HCT116 (cell line): ENCODE data around the gene DGKB. TPM values are rescaled to one million over a fixed set of nuclear protein-coding genes. Genes with fewer than 3 reads are reported as not detected.

Experiments
- ATAC-seq: fragments of 200-7000 bp; cut with Tn5 transposase; 2 replicates; pipeline ENCODE4 v1.9.1; 2020; ENCODE audit warnings: mild to moderate bottlenecking, moderate library complexity
- BruUV-seq: library from RNA; stranded (reverse); fragments of 400-500 nt; replicated peaks from 2 replicates; lab custom pipeline; 2021; lab: Mats Ljungman, UMichigan
- CTCF ChIA-PET: fragments of 300-600 bp; sonication (Branson Sonifier 250); formaldehyde crosslinking; loops from one replicate; lab custom pipeline; 2021; ENCODE audit warnings: antibody characterized with exemption; lab: Charles Lee
- POLR2A ChIA-PET: fragments of 300-600, 350-600 bp; sonication (Branson Sonifier 250); formaldehyde crosslinking; loops from one replicate; lab custom pipeline; 2021; ENCODE audit warnings: antibody characterized with exemption; lab: Charles Lee
- RAD21 ChIA-PET, 2 experiments: fragments of 300-600 bp; sonication (Branson Sonifier 250); formaldehyde crosslinking; loops; one replicate each; lab custom pipeline; 2023; ENCODE audit warnings: low total read pairs in 2 of 2; ENCODE audit not compliant: uncharacterized antibody in 2 of 2, unreplicated experiment in 2 of 2, low non-redundant PET in 1 of 2; lab: Charles Lee
- DNase-seq: peaks from one replicate; pipeline ENCODE4 v3.0.0-alpha.2; 2010; ENCODE audit warnings: low read depth, low spot score
- H2AFZ ChIP-seq: fragments of 200-600 bp; shearing (Covaris generic), sonication (generic); 2 replicates; pipeline ENCODE4 v1.6.1; 2017; ENCODE audit warnings: low read depth, mixed run types, mixed read lengths, antibody characterized with exemption, low read length; ENCODE audit not compliant: poor library complexity, severe bottlenecking
- H3K27ac ChIP-seq: 2 replicates; pipeline ENCODE4 v1.5.1; 2012; ENCODE audit warnings: low read depth, low read length
- H3K27me3 ChIP-seq: fragments of 200-600 bp; sonication (generic); 2 replicates; pipeline ENCODE4 v1.6.1; 2016; ENCODE audit warnings: mixed run types, low read length, mixed read lengths; ENCODE audit not compliant: insufficient read depth
- H3K36me3 ChIP-seq, 2 experiments: fragments of 200-500 bp in 1 of 2; fragments of 200-600 bp in 1 of 2; sonication (Bioruptor generic) in 1 of 2; sonication (generic) in 1 of 2; 2 replicates each; pipeline versions ENCODE4 v1.5.1 to v1.6.1; 2014 to 2016; ENCODE audit warnings: low read length in 2 of 2, inconsistent platforms in 1 of 2, mixed read lengths in 1 of 2, mixed run types in 1 of 2; ENCODE audit not compliant: insufficient read depth in 2 of 2, control insufficient read depth in 1 of 2
- H3K4me1 ChIP-seq, 2 experiments: fragments of 200-600 bp in 1 of 2; sonication (generic) in 1 of 2; 2 replicates each; pipeline versions ENCODE4 v1.5.1 to v1.6.1; 2012 to 2017; ENCODE audit warnings: low read length in 2 of 2, inconsistent platforms in 1 of 2, mild to moderate bottlenecking in 1 of 2, mixed read lengths in 1 of 2, mixed run types in 1 of 2, moderate library complexity in 1 of 2; ENCODE audit not compliant: insufficient read depth in 2 of 2, control insufficient read depth in 1 of 2
- H3K4me2 ChIP-seq: fragments of 200-600 bp; sonication (generic); 2 replicates; pipeline ENCODE4 v1.6.1; 2017; ENCODE audit warnings: mixed run types, low read length, mixed read lengths
- H3K4me3 ChIP-seq, 2 experiments: fragments of 200-600 bp in 1 of 2; sonication (generic) in 1 of 2; replicated peaks in 1 of 2; 2 replicates each; pipeline ENCODE4 v1.5.1; 2011 to 2016; ENCODE audit warnings: low read length in 2 of 2, control low read depth in 1 of 2, low read depth in 1 of 2, mild to moderate bottlenecking in 1 of 2, mixed read lengths in 1 of 2, mixed run types in 1 of 2
- H3K79me2 ChIP-seq: fragments of 200-600 bp; sonication (generic); 2 replicates; pipeline ENCODE4 v1.6.1; 2017; ENCODE audit warnings: mild to moderate bottlenecking, mixed run types, low read length, moderate library complexity, mixed read lengths; ENCODE audit not compliant: insufficient read depth
- H3K9ac ChIP-seq: fragments of 200-600 bp; sonication (generic); 2 replicates; pipeline ENCODE4 v1.6.1; 2016; ENCODE audit warnings: low read length, mixed read lengths
- H3K9me2 ChIP-seq: fragments of 200-600 bp; sonication (generic), shearing (Covaris generic); 2 replicates; pipeline ENCODE4 v1.6.1; 2017; ENCODE audit warnings: mixed run types, mild to moderate bottlenecking, moderate library complexity; ENCODE audit not compliant: insufficient read depth
- H3K9me3 ChIP-seq, 2 experiments: fragments of 200-500 bp in 1 of 2; fragments of 200-600 bp in 1 of 2; sonication (Bioruptor generic) in 1 of 2; sonication (generic) in 1 of 2; 2 replicates each; pipeline ENCODE4 v1.6.1; 2014 to 2017; ENCODE audit warnings: low read length in 2 of 2, mixed read lengths in 2 of 2, inconsistent platforms in 1 of 2, low read depth in 1 of 2, mild to moderate bottlenecking in 1 of 2, mixed run types in 1 of 2, moderate library complexity in 1 of 2; ENCODE audit not compliant: control insufficient read depth in 1 of 2, insufficient read depth in 1 of 2
- H4K20me1 ChIP-seq: fragments of 200-600 bp; sonication (generic), shearing (Covaris generic); 2 replicates; pipeline ENCODE4 v1.6.1; 2017; ENCODE audit warnings: mixed run types, mild to moderate bottlenecking, moderate library complexity; ENCODE audit not compliant: insufficient read depth
- ATF3 ChIP-seq: IDR thresholded peaks from 2 replicates; pipeline ENCODE4 v1.6.1; 2012
- CBX3 ChIP-seq: IDR thresholded peaks from 2 replicates; pipeline ENCODE4 v1.6.1; 2012; ENCODE audit warnings: low read depth
- CEBPB ChIP-seq: IDR thresholded peaks from 2 replicates; pipeline ENCODE4 v1.6.1; 2012; ENCODE audit warnings: low read depth
- CTCF ChIP-seq, 3 experiments: fragments of 200-600 bp in 1 of 3; sonication (generic) in 1 of 3; IDR thresholded peaks in 2 of 3; conservative IDR thresholded peaks in 1 of 3; 2 replicates each; pipeline ENCODE4 v1.5.1; 2012 to 2017; ENCODE audit warnings: low read depth in 2 of 3, low read length in 2 of 3, antibody characterized with exemption in 1 of 3, borderline replicate concordance in 1 of 3, control low read depth in 1 of 3, mild to moderate bottlenecking in 1 of 3, mixed read lengths in 1 of 3, mixed run types in 1 of 3, moderate library complexity in 1 of 3; ENCODE audit not compliant: insufficient read depth in 1 of 3
- EGR1 ChIP-seq: IDR thresholded peaks from 2 replicates; pipeline ENCODE4 v1.6.1; 2012; ENCODE audit warnings: low read depth
- EZH2 ChIP-seq: fragments of 200-600 bp; sonication (generic); IDR thresholded peaks from 2 replicates; pipeline ENCODE4 v1.6.1; 2017; ENCODE audit warnings: antibody characterized with exemption, mixed run types
- FOSL1 ChIP-seq: IDR thresholded peaks from 2 replicates; pipeline ENCODE4 v1.6.1; 2012; ENCODE audit warnings: low read depth
- JUND ChIP-seq: IDR thresholded peaks from 2 replicates; pipeline ENCODE4 v1.6.1; 2012
- POLR2A ChIP-seq: IDR thresholded peaks from 2 replicates; pipeline ENCODE4 v1.7.0; 2011; ENCODE audit warnings: borderline replicate concordance; ENCODE audit not compliant: insufficient read depth, insufficient read length; ENCODE audit errors: extremely low read depth
- POLR2AphosphoS5 ChIP-seq: IDR thresholded peaks from 2 replicates; pipeline ENCODE4 v1.6.1; 2011; ENCODE audit warnings: mild to moderate bottlenecking, low read depth, low read length, moderate library complexity
- RAD21 ChIP-seq: IDR thresholded peaks from 2 replicates; pipeline ENCODE4 v1.6.1; 2012; ENCODE audit warnings: low read depth, mild to moderate bottlenecking
- SIN3A ChIP-seq: IDR thresholded peaks from 2 replicates; pipeline ENCODE4 v1.6.1; 2012; ENCODE audit warnings: low read depth
- SP1 ChIP-seq: IDR thresholded peaks from 2 replicates; pipeline ENCODE4 v1.6.1; 2012; ENCODE audit warnings: low read depth
- SRF ChIP-seq: IDR thresholded peaks from 2 replicates; pipeline ENCODE4 v1.6.1; 2012; ENCODE audit warnings: low read depth
- TCF7L2 ChIP-seq: IDR thresholded peaks from 2 replicates; pipeline ENCODE4 v1.7.0; 2011; ENCODE audit warnings: borderline replicate concordance, inconsistent platforms; ENCODE audit not compliant: insufficient read depth, insufficient read length; ENCODE audit errors: extremely low read depth
- YY1 ChIP-seq: IDR thresholded peaks from 2 replicates; pipeline ENCODE4 v1.6.1; 2011; ENCODE audit warnings: low read length, low read depth, moderate library complexity, mild to moderate bottlenecking; ENCODE audit not compliant: insufficient replicate concordance; ENCODE audit errors: extremely low read depth
- ZFX ChIP-seq: fragments of 450-650 bp; IDR thresholded peaks from 2 replicates; pipeline ENCODE4 v1.6.1; 2017
- ZNF274 ChIP-seq: fragments of 200-500 bp; sonication (Bioruptor generic); IDR thresholded peaks from 2 replicates; pipeline ENCODE4 v1.6.1; 2014; ENCODE audit warnings: mild to moderate bottlenecking, low read depth, low read length, inconsistent platforms
- intact Hi-C: fragments of 100-400 bp; cut with micrococcal nuclease; formaldehyde crosslinking; loops from 2 replicates; pipeline ENCODE4 v1.10.0; 2022
- total RNA-seq: library from RNA; stranded (reverse); gene quantifications from one replicate; pipeline ENCODE4 v1.2.1, GENCODE V29; 2021; ENCODE audit not compliant: unreplicated experiment
- TF ChIP-seq, protein P1 (sequence below): IDR thresholded peaks from 2 replicates; pipeline ENCODE4 v1.6.1; 2011; ENCODE audit warnings: mild to moderate bottlenecking, low read length, moderate library complexity; ENCODE audit not compliant: insufficient replicate concordance; ENCODE audit errors: extremely low read depth
- TF ChIP-seq, protein P2 (sequence below): IDR thresholded peaks from 2 replicates; pipeline ENCODE4 v1.6.1; 2012

Gene DGKB
- total RNA-seq, 1 experiment from 2014 or later, result 0.05 TPM

GRCh38 chr7:14687241-14687640, 215.3 kb downstream of the DGKB start (continued):
- TF ChIP-seq CTCF (IDR thresholded peaks at IDR 0.05 in 2 of 3, conservative IDR thresholded peaks at IDR 0.05 in 1 of 3; ENCODE audit: borderline replicate concordance in 1 of 3, insufficient read depth in 1 of 3, low read depth in 2 of 3, low read length in 2 of 3) (no peak), SRF (no peak), TCF7L2 (no peak), POLR2AphosphoS5 (no peak), CBX3 (no peak), ATF3 (no peak), ZFX (no peak), FOSL1 (no peak)

DNA sequence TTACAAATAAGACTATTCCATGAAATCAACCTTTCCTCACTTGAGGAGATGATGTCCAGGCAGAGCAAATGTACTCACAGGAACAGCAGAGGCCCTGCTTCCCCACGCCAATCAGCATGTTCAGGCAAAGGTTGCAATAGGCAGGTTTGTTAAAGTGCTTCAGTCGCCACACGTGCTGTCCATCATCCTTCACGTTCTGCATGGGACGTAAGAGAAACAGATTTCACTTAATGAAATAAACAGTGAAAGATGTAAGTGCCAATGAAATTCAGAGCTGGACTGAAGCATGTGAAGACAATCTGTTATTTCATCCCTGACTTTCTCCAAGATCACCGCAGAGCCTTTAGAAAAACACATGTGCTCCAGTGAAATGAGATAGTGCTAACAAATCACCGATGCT, 217.4 kb downstream of the DGKB start:
- ChIA-PET RAD21 (no interaction called here), CTCF (no interaction called here), POLR2A (no interaction called here)
- no TSS peak for BruUV-seq
- Histone ChIP-seq H3K4me2 (no peak overlapping the region), H2AFZ (no peak overlapping the region), H3K9me3 (no peaks in the 10 kb centered on the region), H3K79me2 (no peaks in the 10 kb centered on the region), H3K4me3 (no peak overlapping the region), H4K20me1 (no peaks in the 10 kb centered on the region), H3K9ac (no peak overlapping the region), H3K9me2 (no peaks in the 10 kb centered on the region), H3K27me3 (no peaks in the 10 kb centered on the region), H3K4me1 (no peaks in the 10 kb centered on the region), H3K27ac (no peak overlapping the region), H3K36me3 (no peaks in the 10 kb centered on the region)
- DNase-seq, result no peak
- no peak for ATAC-seq
- intact Hi-C loops, result loop anchor here (5.0 kb wide), 1 partner anchor 943 kb away; no protein-coding TSS in a partner anchor
- TF ChIP-seq CTCF (IDR thresholded peaks at IDR 0.05 in 2 of 3, conservative IDR thresholded peaks at IDR 0.05 in 1 of 3; ENCODE audit: borderline replicate concordance in 1 of 3, insufficient read depth in 1 of 3, low read depth in 2 of 3, low read length in 2 of 3), result no peak
- no peak for TF ChIP-seq SP1
- TF ChIP-seq EZH2, result no peak
- TF ChIP-seq CEBPB, result no peak
- no peak for TF ChIP-seq JUND
- no peak for TF ChIP-seq EGR1
- TF ChIP-seq YY1, result no peak
- no peak for TF ChIP-seq CBX3
- TF ChIP-seq FOSL1, result no peak
- no peak for TF ChIP-seq SIN3A
- no peak for TF ChIP-seq ZNF274
- TF ChIP-seq POLR2A, result no peak
- TF ChIP-seq, protein P1, sequence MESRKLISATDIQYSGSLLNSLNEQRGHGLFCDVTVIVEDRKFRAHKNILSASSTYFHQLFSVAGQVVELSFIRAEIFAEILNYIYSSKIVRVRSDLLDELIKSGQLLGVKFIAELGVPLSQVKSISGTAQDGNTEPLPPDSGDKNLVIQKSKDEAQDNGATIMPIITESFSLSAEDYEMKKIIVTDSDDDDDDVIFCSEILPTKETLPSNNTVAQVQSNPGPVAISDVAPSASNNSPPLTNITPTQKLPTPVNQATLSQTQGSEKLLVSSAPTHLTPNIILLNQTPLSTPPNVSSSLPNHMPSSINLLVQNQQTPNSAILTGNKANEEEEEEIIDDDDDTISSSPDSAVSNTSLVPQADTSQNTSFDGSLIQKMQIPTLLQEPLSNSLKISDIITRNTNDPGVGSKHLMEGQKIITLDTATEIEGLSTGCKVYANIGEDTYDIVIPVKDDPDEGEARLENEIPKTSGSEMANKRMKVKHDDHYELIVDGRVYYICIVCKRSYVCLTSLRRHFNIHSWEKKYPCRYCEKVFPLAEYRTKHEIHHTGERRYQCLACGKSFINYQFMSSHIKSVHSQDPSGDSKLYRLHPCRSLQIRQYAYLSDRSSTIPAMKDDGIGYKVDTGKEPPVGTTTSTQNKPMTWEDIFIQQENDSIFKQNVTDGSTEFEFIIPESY, result no peak
- no peak for TF ChIP-seq RAD21
- no peak for TF ChIP-seq SRF
- TF ChIP-seq, protein P2, sequence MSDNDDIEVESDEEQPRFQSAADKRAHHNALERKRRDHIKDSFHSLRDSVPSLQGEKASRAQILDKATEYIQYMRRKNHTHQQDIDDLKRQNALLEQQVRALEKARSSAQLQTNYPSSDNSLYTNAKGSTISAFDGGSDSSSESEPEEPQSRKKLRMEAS, result no peak
- no peak for TF ChIP-seq ZFX
- TF ChIP-seq ATF3, result no peak
